WI38 (cell line): ENCODE results near the gene PLPP3.

Source experiments
- H3K4me3 ChIP-seq: 2 replicates; pipeline ENCODE4 v1.5.1; 2011; ENCODE audit warnings: low read depth, mild to moderate bottlenecking, control low read depth, low read length
- TF ChIP-seq, protein P1 (sequence below): IDR thresholded peaks from 2 replicates; pipeline ENCODE4 v1.5.1; 2012; ENCODE audit warnings: low read depth, mild to moderate bottlenecking, control low read depth, low read length

The PLPP3 gene

DNA sequence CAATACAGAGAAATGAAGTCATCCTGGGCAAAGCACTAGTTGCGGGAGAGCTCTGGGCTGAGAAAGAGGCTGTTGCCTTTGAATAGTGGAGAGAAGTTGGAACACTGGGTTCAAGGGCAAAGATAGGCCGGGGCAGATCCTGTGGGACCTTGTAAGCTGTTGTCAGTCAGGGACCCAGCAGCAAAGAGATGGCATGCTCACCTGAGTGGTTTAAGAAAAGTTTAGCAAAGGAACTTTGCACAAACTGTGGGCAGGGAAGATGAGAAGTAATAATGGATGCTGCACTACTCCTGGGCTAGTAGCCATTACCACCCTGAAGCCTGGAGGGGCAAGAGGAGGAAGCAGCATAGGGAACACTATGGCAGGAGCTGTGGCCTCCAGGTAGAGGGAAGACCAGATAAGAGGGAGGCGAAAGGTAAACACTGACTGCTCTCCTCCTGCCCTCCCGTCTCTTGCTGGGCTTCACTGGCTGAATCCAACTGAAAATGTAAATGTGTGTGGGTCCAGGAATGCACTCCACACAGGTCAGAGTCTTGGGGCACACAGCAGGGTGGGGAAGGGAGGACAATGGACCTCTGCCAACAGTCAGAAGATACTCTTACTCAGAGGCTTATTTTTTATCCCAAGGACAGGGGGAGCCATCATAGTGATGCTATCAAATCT, 129.2 kb downstream of the PLPP3 start:
- TF ChIP-seq, protein P1, sequence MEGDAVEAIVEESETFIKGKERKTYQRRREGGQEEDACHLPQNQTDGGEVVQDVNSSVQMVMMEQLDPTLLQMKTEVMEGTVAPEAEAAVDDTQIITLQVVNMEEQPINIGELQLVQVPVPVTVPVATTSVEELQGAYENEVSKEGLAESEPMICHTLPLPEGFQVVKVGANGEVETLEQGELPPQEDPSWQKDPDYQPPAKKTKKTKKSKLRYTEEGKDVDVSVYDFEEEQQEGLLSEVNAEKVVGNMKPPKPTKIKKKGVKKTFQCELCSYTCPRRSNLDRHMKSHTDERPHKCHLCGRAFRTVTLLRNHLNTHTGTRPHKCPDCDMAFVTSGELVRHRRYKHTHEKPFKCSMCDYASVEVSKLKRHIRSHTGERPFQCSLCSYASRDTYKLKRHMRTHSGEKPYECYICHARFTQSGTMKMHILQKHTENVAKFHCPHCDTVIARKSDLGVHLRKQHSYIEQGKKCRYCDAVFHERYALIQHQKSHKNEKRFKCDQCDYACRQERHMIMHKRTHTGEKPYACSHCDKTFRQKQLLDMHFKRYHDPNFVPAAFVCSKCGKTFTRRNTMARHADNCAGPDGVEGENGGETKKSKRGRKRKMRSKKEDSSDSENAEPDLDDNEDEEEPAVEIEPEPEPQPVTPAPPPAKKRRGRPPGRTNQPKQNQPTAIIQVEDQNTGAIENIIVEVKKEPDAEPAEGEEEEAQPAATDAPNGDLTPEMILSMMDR: no peak
- no peak overlapping the region for H3K4me3 ChIP-seq

DNA sequence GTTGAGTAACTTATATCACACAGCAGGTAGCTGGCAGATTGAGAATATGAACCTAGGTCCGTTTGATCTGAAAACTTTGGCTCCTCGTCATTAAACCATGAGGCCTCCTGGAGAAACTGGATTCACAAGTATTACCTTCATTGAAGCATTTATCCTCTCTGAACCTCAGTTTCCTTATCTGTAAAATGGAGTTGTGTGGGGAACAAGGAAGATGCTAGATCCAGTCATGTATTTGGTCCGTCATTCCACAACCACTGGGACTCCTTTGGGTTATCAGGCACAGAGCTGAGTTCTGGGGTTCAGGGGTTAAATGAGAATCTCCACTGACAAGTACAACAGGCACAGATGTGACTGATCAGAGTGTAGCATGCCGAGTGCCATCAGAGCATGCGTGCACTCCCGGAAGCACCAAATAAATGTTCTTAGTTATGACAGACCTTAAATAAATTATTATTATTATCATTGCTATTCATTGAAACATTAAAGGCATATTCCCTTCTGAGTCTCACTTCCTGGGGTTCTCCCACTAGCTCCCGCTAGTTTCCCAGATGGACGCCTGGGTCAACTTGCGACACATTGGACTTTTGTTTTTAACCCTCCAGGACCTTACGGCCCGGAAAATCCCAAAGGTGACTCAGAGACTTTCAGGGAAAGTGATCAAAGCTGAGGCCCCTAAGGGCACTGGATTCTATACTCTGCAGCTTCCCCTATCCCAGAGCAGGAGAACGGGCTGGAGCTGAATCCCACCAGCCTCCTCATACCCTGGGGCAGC, 130.6 kb downstream of the PLPP3 start:
- no peak overlapping the region for H3K4me3 ChIP-seq
- TF ChIP-seq, protein P1: no peak

DNA sequence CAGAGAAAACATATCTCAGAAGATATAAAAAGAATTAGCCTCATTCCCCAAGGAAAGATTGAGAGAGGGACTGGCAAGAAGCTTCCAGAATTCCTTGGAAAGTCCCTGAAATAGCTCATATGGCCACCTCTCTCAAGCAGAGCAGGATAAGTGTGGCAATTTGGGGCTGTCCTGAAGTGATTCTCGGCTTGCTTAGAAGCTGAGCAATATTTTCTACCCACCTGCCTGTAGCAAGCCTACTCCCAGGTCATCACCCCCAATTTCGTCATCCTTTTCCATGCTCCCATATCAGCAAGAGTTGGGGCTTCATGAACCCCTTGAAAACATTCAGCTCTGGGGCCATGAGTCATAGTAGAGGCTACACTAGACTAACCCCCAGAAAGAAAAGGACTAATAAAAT, 131.5 kb downstream of the PLPP3 start:
- TF ChIP-seq, protein P1: no peak
- H3K4me3 ChIP-seq: no peak overlapping the region

DNA sequence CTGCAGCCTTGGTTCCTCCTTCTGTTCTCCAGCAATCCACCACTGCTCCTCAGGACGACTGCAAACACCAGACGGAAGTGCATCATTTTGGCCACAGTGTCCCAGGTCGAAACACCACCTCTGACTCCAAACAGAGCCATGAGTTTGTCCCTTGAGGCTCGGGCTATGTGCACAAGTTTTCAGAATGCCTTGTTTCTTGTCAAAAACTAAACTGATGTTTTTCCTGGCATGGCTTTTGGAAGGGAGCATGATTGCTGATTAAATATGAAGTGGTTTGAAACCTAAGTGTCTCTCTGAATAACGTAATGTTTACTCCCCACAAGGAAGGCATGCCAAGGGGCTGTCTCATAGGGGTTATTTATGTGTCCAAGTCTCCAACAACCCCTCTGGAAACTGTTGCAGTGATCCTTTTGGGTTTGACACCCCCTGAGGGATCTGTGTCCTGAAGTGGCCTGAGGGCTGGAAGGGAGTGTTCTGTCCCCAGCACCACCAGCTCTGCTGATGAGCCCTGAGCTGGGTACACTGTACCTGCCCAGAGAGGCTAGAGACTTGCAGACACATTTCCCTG, 132.7 kb downstream of the PLPP3 start:
- no peak overlapping the region for H3K4me3 ChIP-seq
- TF ChIP-seq, protein P1: no peak

DNA sequence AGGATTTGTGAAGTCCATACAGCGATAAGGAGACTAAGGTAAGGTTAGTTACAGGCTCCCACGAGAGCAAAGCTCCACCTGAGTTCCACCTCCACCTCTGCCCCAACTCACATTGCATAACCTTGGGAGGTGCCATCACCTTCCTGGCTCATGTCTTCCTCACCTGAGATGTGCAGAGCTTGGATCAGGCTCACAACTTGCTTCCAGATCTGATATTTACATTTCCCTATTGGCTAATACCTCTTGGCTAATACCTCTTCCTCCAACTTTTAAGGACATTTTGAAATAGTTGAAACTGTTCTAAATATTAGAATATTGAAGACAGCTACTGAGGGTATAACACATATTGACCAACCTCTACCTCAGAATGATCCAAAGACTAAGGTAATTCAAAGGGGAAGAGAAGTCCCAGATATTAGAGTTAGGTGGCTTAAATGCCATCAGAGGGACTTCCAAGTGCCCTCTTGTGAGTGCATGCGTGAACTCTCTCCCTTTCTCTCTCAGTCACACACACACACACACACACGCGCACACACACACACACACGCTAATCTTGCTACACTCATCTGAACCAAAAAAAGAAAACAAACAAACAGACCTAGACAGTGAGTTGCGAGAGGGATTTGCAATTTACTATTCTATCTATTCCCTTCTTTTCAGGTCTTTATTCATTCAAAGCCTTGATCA, 134.3 kb downstream of the PLPP3 start:
- TF ChIP-seq, protein P1: no peak
- H3K4me3 ChIP-seq: no peak overlapping the region
